B cell (primary cell): ENCODE measurements around the gene LHX4. TPM values are rescaled to one million over a fixed set of nuclear protein-coding genes. Genes with fewer than 3 reads are reported as not detected.

Experiments
- ATAC-seq: fragments of 200-7000 bp; cut with Tn5 transposase; one replicate; pipeline ENCODE4 v1.10.0; 2021; ENCODE audit warnings: low read depth, mild to moderate bottlenecking, moderate number of reproducible peaks, moderate library complexity
- CTCF ChIA-PET: fragments of 350-600 bp; sonication (Branson Sonifier 250); formaldehyde crosslinking; loops from one replicate; lab custom pipeline; 2021; ENCODE audit warnings: antibody characterized with exemption, inconsistent platforms; lab: Charles Lee
- POLR2A ChIA-PET: fragments of 350-600 bp; sonication (Branson Sonifier 250); formaldehyde crosslinking; loops from one replicate; lab custom pipeline; 2021; ENCODE audit warnings: antibody characterized with exemption; lab: Charles Lee
- DNase-seq: peaks from one replicate; pipeline ENCODE4 v3.0.0; 2013
- H2AFZ ChIP-seq: 2 replicates; pipeline ENCODE4 v1.6.1; 2012; ENCODE audit warnings: mild to moderate bottlenecking, low read depth, low read length; ENCODE audit not compliant: insufficient read depth, poor library complexity, severe bottlenecking
- H3K27ac ChIP-seq, 2 donors: 1 replicate in 1 of 2; 2 replicates in 1 of 2; pipeline ENCODE4 v1.5.1; 2012 to 2013; ENCODE audit warnings: low read length in 2 of 2, mild to moderate bottlenecking in 2 of 2, moderate library complexity in 1 of 2
- H3K27me3 ChIP-seq, 4 experiments: fragments of 200-600 bp in 1 of 4; sonication (generic) in 1 of 4; replicated peaks in 1 of 4; 1 replicate in 2 of 4; 2 replicates in 2 of 4; pipeline versions ENCODE4 v1.6.1 to v1.7.0; 2013 to 2016; ENCODE audit warnings: low read length in 3 of 4, mild to moderate bottlenecking in 2 of 4, mixed read lengths in 1 of 4, moderate library complexity in 1 of 4; ENCODE audit not compliant: insufficient read depth in 4 of 4, control insufficient read depth in 3 of 4; ENCODE audit errors: control extremely low read depth in 1 of 4
- H3K36me3 ChIP-seq, 2 experiments: replicated peaks in 1 of 2; 1 replicate in 1 of 2; 2 replicates in 1 of 2; pipeline versions ENCODE4 v1.6.1 to v1.7.1; 2013; ENCODE audit warnings: low read length in 1 of 2; ENCODE audit not compliant: insufficient read depth in 2 of 2, control insufficient read depth in 1 of 2; ENCODE audit errors: control extremely low read depth in 1 of 2, extremely low read depth in 1 of 2
- H3K4me1 ChIP-seq, 2 donors: fragments of 200-600 bp in 1 of 2; sonication (generic) in 1 of 2; 1 replicate in 1 of 2; 2 replicates in 1 of 2; pipeline versions ENCODE4 v1.5.1 to v1.6.1; 2013 to 2017; ENCODE audit warnings: low read length in 2 of 2; ENCODE audit not compliant: control insufficient read depth in 2 of 2, insufficient read depth in 2 of 2
- H3K4me2 ChIP-seq: replicated peaks from 2 replicates; pipeline ENCODE3; 2012; ENCODE audit warnings: mild to moderate bottlenecking, low read depth, low read length; ENCODE audit not compliant: poor library complexity, severe bottlenecking
- H3K4me3 ChIP-seq, 5 experiments: fragments of 200-600 bp in 1 of 5; sonication (generic) in 1 of 5; 1 replicate in 3 of 5; 2 replicates in 2 of 5; pipeline versions ENCODE4 v1.5.1 to v1.7.0; 2011 to 2016; ENCODE audit warnings: low read length in 4 of 5, mild to moderate bottlenecking in 4 of 5, low read depth in 2 of 5, control low read depth in 1 of 5, moderate library complexity in 1 of 5; ENCODE audit not compliant: insufficient read depth in 1 of 5; ENCODE audit errors: control extremely low read depth in 1 of 5, extremely low read depth in 1 of 5
- H3K79me2 ChIP-seq: fragments of 200-600 bp; sonication (generic); one replicate; pipeline ENCODE4 v1.6.0; 2016; ENCODE audit warnings: low read length; ENCODE audit not compliant: control insufficient read depth, insufficient read depth
- H3K9ac ChIP-seq: fragments of 200-600 bp; sonication (generic); 2 replicates; pipeline ENCODE4 v1.6.1; 2017; ENCODE audit warnings: mild to moderate bottlenecking, low read length, moderate library complexity
- H3K9me3 ChIP-seq, 3 donors: one replicate each; pipeline versions ENCODE4 v1.6.1 to v1.7.1; 2013; ENCODE audit warnings: low read length in 2 of 3; ENCODE audit not compliant: control insufficient read depth in 2 of 3, insufficient read depth in 1 of 3; ENCODE audit errors: control extremely low read depth in 1 of 3
- H4K20me1 ChIP-seq: 2 replicates; pipeline ENCODE4 v1.6.0; 2012; ENCODE audit warnings: mild to moderate bottlenecking, low read length; ENCODE audit not compliant: insufficient read depth, control insufficient read depth, poor library complexity, severe bottlenecking
- H3K27ac Mint-ChIP-seq: one replicate; pipeline ENCODE4 v1.8.0; 2021; ENCODE audit warnings: mixed read lengths
- H3K27me3 Mint-ChIP-seq: one replicate; pipeline ENCODE4 v1.8.0; 2021; ENCODE audit warnings: mixed read lengths
- H3K4me1 Mint-ChIP-seq: one replicate; pipeline ENCODE4 v1.8.0; 2021; ENCODE audit warnings: mixed read lengths
- H3K4me3 Mint-ChIP-seq: one replicate; pipeline ENCODE4 v1.8.0; 2021; ENCODE audit warnings: mixed read lengths
- H3K9me3 Mint-ChIP-seq: one replicate; pipeline ENCODE4 v1.8.0; 2022; ENCODE audit warnings: mixed read lengths; ENCODE audit not compliant: insufficient read depth
- EZH2 ChIP-seq: IDR thresholded peaks from 2 replicates; pipeline ENCODE4 v1.6.1; 2012; ENCODE audit warnings: borderline replicate concordance, low read depth, mild to moderate bottlenecking, moderate library complexity, low read length; ENCODE audit not compliant: insufficient read depth, poor library complexity, severe bottlenecking
- WGBS: methylation state at CpG from one replicate; pipeline ENCODE4 v1.1.5; 2013; ENCODE audit warnings: missing lambda C conversion rate; ENCODE audit not compliant: insufficient coverage; 5-methylcytosine and 5-hydroxymethylcytosine counted together
- intact Hi-C: fragments of 100-400 bp; cut with micrococcal nuclease; formaldehyde crosslinking; loops from one replicate; pipeline ENCODE4 v1.10.0; 2022
- polyA plus RNA-seq: library from polyadenylated mRNA; depleted of rRNA; stranded (reverse); fragments of >200 nt; gene quantifications from 2 replicates; pipeline ENCODE4 v1.2.3, GENCODE V29; 2012
- total RNA-seq, 2 donors: library from RNA; stranded (reverse); fragments of 120-200 nt in 1 of 2; gene quantifications; 1 replicate in 1 of 2; 2 replicates in 1 of 2; pipeline versions ENCODE4 v1.2.3 to v1.2.4, GENCODE V29; 2013 to 2022
- TF ChIP-seq, protein P1 (sequence below): fragments of 200-600 bp; IDR thresholded peaks from one replicate; pipeline ENCODE4 v1.8.0; 2022; ENCODE audit warnings: antibody characterized with exemption, mild to moderate bottlenecking

LHX4 gene
- total and polyA plus RNA-seq, 2 donors (not counting 1 experiment from before 2014, with no cell fraction given): not detected

DNA sequence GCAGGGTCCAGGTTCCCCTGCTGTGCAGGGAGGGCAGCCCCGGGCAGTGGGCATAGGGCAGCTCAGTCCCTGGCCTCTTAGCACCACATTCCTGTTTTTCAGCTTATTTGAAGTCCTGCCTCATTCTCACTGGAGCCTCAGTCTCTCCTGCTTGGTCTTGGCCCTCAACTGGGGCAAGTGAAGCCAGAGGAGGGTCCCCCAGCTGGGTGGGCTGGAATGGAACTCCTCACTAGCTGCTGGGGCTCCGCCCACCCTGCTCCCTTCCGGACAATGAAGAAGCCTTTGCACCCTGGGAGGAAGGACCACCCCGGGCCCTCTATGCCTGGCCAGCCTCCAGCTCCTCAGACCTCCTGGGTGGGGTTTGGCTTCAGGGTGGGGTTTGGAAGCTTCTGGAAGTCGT is 32.8 kb upstream of the LHX4 start:
- Mint-ChIP-seq H3K27me3 (no peaks in the 10 kb centered on the region), H3K4me1 (no peaks in the 10 kb centered on the region), H3K9me3 (no peaks in the 10 kb centered on the region), H3K4me3 (no peak overlapping the region), H3K27ac (no peak overlapping the region)
- no peak for TF ChIP-seq EZH2
- TF ChIP-seq, protein P1, sequence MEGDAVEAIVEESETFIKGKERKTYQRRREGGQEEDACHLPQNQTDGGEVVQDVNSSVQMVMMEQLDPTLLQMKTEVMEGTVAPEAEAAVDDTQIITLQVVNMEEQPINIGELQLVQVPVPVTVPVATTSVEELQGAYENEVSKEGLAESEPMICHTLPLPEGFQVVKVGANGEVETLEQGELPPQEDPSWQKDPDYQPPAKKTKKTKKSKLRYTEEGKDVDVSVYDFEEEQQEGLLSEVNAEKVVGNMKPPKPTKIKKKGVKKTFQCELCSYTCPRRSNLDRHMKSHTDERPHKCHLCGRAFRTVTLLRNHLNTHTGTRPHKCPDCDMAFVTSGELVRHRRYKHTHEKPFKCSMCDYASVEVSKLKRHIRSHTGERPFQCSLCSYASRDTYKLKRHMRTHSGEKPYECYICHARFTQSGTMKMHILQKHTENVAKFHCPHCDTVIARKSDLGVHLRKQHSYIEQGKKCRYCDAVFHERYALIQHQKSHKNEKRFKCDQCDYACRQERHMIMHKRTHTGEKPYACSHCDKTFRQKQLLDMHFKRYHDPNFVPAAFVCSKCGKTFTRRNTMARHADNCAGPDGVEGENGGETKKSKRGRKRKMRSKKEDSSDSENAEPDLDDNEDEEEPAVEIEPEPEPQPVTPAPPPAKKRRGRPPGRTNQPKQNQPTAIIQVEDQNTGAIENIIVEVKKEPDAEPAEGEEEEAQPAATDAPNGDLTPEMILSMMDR: no peak
- POLR2A ChIA-PET: interaction anchor here (0.6 kb wide), 1 partner anchor 1239 kb away, joined by 3 read pairs; no protein-coding TSS in a partner anchor
- H2AFZ ChIP-seq: no peak overlapping the region
- WGBS: 98% methylated on average over 4 of the region's 5 CpGs
- no peak overlapping the region for H3K27ac ChIP-seq
- no peak overlapping the region for H3K4me2 ChIP-seq
- no peak for DNase-seq
- no peak for ATAC-seq
- no peak overlapping the region for H3K9ac ChIP-seq
- CTCF ChIA-PET: interaction anchor here (2.8 kb wide), 1 partner anchor 18 kb away, joined by 12 read pairs; no protein-coding TSS in a partner anchor
- intact Hi-C loops: no loop called here
- H4K20me1 ChIP-seq: no peaks in the 10 kb centered on the region
- no peaks in the 10 kb centered on the region for H3K9me3 ChIP-seq
- H3K4me3 ChIP-seq: no peak overlapping the region
- H3K27me3 ChIP-seq: no peaks in the 10 kb centered on the region
- no peaks in the 10 kb centered on the region for H3K36me3 ChIP-seq
- H3K4me1 ChIP-seq: no peaks in the 10 kb centered on the region
- H3K79me2 ChIP-seq: no peaks in the 10 kb centered on the region

DNA sequence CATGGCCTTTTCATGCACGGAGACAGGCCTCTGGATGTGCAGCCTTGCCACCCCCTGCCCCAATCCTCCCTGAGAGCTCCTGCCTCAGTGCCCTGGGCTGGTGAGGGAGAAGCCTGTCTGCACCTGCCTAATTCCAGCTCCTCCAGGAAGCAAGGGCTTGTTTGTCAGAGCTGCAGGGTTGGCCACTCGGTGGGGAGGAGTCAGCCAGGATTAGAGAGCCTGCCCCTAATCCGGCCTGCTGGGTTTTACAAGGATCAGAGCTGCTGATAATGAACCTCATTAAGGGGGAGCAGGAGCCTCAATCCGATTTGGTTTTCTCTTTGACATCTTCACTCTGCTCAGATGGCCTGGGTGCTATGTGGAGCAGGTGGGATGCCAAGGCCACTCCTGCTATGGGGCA is 31.9 kb upstream of the LHX4 start:
- no peak for TF ChIP-seq EZH2
- TF ChIP-seq, protein P1: no peak
- Histone ChIP-seq H3K27ac (no peak overlapping the region), H3K4me3 (no peak overlapping the region), H3K9me3 (no peaks in the 10 kb centered on the region), H3K36me3 (no peaks in the 10 kb centered on the region), H2AFZ (no peak overlapping the region), H3K9ac (no peak overlapping the region), H3K4me1 (no peaks in the 10 kb centered on the region), H3K79me2 (no peaks in the 10 kb centered on the region), H3K27me3 (no peaks in the 10 kb centered on the region), H4K20me1 (no peaks in the 10 kb centered on the region), H3K4me2 (no peak overlapping the region)
- no peaks in the 10 kb centered on the region for H3K4me1 Mint-ChIP-seq
- ATAC-seq: no peak
- no peak for DNase-seq
- H3K27me3 Mint-ChIP-seq: no peaks in the 10 kb centered on the region
- H3K27ac Mint-ChIP-seq: no peak overlapping the region
- POLR2A ChIA-PET: no interaction called here
- no peaks in the 10 kb centered on the region for H3K9me3 Mint-ChIP-seq
- WGBS: 98% methylated on average over 4 of the region's 4 CpGs
- CTCF ChIA-PET: interaction anchor here (2.8 kb wide), 1 partner anchor 19 kb away, joined by 12 read pairs; no protein-coding TSS in a partner anchor
- H3K4me3 Mint-ChIP-seq: no peak overlapping the region
- intact Hi-C loops: no loop called here
